ENCODE measurements around the gene CENPB.
A peak's percentile ranks its signal among the peaks of the same experiment; 100 is the strongest.

The CENPB gene

DNA sequence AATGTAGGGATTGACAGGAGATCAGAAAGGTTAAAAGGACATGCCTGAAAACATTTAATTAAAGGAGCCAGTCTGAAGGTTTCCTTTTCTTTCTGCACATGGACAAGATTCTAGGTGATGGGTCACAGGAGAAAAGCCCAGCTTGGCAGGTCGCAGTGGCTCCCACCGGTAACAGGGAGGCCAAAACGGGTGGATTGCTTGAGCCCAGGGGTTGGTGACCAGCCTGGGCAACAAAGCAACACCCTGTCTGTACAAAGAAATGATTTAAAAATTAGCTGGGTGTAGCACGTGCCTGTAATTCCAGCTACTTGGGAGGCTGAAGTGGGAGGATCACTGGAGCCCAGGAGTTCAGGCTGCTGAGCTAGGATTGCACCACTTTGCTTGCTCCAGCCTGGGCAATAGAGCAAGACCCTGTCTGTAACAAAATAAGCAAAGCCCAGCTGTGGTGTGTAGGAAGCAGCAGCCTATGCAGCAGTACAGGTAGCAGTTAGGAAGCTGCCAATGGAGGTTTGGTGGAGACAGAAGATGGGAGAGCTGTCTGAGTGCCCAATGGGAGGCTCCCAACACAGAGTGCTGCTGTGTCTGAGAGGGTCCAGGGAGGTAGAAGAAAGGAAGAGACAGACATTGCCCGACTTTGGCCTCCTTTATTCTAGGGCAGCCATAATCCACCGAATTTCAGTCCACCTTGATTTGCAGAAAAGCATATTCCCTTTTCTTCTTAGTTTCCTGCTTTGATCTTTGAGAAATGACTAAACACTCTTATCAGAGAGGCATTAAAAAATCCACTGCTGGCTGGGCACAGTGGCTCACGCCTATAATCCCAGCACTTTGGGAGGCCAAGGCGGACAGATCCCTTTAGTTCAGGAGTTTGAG is 26.7 kb upstream of the CENPB start:
- intact Hi-C loops (cut with DNase I) = no loop called here
- peak in 3 of 10 donors; percentile 23 to 59 (median 44) for DNase-seq

DNA sequence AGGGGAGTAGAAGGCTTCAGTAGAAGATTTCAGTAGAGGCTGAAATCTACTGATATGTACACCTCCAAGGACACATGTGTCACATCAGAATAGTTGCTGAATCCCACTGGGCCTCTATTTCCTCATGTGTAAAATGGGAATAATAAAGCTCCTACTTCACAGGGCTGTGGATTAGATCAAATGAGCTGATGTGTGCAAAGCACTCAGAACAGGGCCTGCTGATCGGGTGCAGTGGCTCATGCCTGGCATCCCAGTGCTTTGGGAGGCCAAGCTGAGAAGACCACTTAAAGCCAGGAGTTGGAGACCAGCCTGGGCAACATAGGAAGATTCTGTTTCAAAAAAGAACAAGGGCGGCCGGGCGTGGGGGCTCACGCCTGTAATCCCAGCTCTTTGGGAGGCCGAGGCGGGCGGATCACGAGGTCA is 25.7 kb upstream of the CENPB start:
- intact Hi-C loops (cut with DNase I) = no loop called here
- peak in 2 of 10 donors; percentile 26 to 59 for DNase-seq

DNA sequence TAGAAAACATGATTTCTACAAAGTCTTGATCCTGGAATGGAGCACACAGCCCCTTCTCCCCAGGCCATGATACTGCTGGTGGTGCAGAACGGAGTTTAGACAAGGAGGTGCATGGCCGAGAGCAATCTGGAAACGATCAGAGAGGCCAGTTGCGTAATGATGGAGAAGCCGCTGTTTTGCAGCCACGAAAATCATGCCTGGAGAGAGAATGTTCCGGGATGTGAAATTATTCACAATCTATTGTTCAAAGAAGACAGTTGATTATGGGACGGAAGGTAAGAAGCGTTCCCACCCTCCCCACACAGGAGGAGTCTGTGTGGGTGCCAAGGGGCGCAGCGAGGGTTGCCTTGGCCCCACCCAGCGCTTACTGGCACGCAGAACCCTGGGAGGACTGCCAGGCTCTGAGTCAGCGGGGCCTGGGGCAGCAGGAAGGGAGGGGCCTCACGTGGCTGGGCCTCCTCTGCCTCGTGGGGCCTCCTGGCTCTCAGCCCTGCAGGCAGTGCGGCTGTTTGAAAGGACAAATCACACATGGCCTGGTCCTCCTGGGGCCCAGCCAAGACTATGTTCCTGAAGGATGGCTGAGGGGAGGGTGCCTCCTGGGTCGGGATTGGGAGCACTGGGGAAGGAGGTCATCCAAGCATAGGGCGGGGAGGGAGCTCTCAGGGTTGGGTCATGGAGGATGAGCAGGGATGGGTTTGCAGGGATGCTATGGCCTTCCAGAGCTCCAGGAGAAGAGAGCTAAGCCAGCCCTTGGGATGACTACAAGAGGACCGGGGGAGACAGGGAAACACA is 25.1 kb upstream of the CENPB start:
- DNase-seq = peak; percentile 94 to 99 (median 96)
- intact Hi-C loops (cut with DNase I) = no loop called here

DNA sequence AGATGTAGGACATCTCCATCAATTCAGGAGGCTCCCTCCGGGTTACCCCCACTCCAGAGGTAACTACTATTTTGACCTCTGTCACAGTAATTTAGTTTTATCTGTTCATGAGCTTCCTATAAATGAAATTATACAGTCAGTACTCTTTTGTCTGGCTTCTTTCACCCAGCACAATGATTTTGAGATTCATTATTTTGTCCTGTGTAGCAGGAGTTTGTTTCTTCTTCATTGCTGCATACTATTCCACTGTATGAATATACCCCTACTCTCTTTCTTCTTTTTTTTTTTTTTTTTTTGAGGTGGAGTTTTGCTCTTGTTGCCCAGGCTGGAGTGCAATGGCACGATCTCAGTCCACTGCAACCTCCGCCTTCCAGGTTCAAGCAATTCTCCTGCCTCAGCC is 22.0 kb upstream of the CENPB start:
- DNase-seq = no peak
- intact Hi-C loops (cut with DNase I) = no loop called here

DNA sequence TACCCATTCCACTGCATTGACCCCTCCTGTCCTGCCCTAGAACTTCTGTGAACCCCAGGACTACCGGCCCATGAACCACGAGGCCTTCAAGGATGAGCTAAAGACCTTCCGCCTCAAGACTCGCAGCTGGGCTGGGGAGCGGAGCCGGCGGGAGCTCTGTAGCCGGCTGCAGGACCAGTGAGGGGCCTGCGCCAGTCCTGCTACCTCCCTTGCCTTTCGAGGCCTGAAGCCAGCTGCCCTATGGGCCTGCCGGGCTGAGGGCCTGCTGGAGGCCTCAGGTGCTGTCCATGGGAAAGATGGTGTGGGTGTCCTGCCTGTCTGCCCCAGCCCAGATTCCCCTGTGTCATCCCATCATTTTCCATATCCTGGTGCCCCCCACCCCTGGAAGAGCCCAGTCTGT is 18.2 kb upstream of the CENPB start:
- intact Hi-C loops (cut with DNase I) = no loop called here
- peak in 3 of 10 donors; percentile 44 to 70 (median 52) for DNase-seq

DNA sequence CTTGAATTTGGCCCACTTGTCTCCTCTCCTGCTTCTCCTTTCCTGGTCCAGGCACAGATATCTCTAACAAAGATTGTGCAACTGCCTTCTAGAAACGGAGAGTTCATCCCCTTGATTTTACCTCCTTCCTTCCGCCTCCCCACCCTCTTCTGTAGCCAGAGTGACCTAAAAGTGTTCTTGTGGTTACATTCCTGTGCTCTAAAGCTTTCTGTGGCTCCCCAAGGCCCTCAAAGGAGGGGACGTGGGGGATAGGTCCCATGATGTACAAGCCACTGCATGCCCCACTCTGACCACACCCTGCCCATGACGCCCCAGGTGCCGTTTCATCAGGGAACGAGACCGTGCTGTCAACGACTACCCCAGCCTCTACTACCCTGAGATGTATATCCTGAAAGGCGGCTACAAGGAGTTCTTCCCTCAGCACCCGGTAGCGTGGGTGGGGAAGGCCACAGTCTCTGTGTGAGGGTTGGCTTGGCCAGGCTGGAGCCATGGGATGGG is 17.8 kb upstream of the CENPB start:
- intact Hi-C loops (cut with DNase I) = no loop called here
- DNase-seq = peak in 3 of 10 donors; percentile 39 to 65 (median 49)

DNA sequence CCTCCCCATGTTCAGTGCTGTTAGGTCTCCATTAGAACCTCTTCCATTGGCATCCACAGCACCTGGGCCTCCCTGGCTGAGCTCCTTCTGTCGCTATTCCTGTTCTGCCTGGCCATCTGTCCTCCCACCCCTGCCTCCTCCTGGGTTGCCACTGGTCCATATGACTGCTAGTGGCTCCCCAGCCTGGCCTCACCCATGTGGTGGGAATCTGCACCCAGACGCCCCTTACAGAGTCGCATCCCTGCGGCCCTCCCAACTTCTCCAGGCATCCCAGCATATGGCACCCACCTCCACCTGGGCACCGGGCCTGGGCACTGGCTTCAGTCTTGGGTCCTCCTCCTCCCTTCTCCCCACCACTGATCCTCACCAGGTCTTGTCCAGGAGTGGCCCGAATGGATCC is 17.3 kb upstream of the CENPB start:
- peak in 3 of 10 donors; percentile 62 to 72 (median 63) for DNase-seq
- intact Hi-C loops (cut with DNase I) = no loop called here

DNA sequence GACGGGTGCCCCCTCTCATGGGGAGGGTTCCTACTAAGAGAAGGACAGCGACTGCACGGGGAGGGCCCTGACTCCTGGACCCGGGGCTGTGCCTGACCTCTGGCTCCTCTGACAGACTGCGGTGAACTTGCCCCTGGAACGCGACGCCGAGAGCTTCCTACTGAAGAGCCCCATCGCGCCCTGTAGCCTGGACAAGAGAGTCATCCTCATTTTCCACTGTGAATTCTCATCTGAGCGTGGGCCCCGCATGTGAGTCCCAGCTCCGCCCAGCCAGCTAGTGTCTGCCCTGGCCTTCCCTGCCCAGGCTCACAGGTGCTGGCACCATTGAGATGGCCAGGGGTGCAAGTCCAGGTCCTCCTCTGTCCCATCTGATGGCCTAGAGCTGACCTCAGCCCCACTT is 16.7 kb upstream of the CENPB start:
- intact Hi-C loops (cut with DNase I) = no loop called here
- peak in 3 of 10 donors; percentile 58 to 68 (median 62) for DNase-seq

DNA sequence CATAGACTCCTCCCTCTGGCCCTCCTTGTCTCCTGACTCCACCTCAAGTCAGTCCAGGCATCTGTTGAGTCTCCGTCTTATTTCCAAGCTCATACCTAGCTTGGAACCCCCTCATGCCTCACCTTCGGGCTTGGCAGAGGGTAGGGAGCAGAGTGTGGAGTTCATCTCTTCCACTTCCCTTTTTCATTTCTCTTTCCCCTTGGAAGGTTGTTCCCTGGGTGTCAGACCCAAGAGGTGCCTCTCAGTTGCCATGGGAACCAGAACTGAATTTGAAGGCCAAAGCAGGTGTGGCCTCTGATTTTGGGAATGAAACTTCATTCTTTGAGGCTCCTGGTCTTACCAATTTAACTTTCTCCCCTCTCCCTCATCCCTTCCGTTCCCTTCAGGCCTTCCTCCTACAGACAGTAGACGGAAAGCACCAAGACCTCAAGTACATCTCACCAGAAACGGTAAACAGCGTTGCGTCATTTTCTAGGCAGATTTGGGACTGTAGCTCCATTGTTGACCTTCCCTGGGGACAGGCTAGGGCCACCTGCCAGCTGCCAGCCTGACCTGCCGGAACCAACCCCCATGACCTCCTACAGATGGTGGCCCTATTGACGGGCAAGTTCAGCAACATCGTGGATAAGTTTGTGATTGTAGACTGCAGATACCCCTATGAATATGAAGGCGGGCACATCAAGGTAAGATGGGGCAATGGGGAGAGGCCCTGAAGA is 16.1 kb upstream of the CENPB start:
- peak in 3 of 10 donors; percentile 17 to 66 (median 40) for DNase-seq
- intact Hi-C loops (cut with DNase I) = no loop called here

DNA sequence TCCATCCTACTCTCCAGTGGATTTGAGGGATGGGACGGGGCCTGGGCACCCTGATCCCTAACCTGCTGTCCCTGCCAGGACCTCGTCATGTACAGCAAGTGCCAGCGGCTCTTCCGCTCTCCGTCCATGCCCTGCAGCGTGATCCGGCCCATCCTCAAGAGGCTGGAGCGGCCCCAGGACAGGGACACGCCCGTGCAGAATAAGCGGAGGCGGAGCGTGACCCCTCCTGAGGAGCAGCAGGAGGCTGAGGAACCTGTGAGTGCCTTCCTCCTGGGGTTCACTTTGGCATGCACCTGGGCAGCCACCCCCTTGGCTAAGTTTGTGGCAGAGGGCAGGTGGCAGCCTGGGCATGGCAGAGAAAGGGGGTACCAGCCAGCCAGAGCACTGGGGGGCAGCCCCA is 15.3 kb upstream of the CENPB start:
- peak in 3 of 10 donors; percentile 58 to 71 (median 60) for DNase-seq
- intact Hi-C loops (cut with DNase I) = no loop called here

DNA sequence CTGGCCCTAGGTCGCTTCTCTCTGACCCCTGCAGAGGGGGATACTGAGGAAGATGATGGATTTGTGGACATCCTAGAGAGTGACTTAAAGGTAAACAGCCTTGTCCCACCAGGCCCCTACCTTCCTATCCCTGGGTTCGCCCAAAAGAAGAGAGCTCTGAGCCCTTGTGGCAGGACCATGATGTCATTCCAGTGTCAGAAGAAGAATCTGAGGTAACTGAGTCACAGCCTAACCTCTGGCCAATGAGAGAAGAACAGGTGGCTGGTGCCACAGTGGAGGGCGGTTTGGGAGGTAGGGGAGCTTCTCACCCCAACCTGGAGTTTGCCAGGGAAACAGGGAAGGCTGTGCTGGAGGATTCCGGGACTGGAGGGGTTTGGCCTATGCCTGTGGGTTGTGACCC is 14.8 kb upstream of the CENPB start:
- DNase-seq = peak in 1 of 10 donors; percentile 25
- intact Hi-C loops (cut with DNase I) = no loop called here

DNA sequence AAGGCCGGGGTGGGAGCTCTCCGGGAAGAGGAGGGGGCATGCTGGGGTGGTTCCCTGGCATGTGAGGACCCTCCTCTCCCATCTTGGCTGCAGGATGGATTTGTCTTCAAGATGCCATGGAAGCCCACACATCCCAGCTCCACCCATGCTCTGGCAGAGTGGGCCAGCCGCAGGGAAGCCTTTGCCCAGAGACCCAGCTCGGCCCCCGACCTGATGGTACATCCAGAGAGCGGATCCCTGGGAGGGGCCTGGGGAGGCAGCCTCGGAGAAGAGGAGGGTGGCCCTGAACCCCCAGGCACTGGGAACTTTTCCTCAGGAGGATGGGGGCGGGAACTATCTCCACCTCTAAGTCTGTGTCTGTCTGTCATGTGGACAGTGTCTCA is 14.3 kb upstream of the CENPB start:
- DNase-seq = peak in 3 of 10 donors; percentile 55 to 81 (median 63)
- intact Hi-C loops (cut with DNase I) = no loop called here

DNA sequence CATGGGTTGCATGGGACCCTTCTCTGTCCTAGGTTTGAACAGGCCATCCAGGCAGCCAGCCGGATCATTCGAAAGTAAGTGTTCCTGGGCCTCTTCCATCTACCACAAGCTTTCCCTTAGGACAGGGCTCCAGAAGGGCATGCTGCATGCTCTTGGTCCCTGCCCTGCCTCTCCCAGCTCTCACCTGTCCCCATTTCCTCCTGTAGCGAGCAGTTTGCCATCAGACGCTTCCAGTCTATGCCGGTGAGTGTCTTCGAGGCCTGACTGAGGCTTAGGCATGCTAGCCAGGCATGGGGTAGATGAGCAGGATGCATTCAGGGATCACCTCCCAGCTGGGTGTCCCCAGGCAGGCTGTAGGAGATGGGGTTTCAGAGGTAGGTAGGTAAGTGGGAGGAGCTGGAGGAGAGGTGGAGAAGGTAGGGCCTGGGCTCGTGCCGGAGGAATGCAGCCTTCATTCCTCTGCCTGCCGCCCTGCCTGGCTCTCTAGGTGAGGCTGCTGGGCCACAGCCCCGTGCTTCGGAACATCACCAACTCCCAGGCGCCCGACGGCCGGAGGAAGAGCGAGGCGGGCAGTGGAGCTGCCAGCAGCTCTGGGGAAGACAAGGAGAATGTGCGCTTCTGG is 13.8 kb upstream of the CENPB start:
- intact Hi-C loops (cut with DNase I) = no loop called here
- peak in 3 of 10 donors; percentile 32 to 67 (median 64) for DNase-seq

DNA sequence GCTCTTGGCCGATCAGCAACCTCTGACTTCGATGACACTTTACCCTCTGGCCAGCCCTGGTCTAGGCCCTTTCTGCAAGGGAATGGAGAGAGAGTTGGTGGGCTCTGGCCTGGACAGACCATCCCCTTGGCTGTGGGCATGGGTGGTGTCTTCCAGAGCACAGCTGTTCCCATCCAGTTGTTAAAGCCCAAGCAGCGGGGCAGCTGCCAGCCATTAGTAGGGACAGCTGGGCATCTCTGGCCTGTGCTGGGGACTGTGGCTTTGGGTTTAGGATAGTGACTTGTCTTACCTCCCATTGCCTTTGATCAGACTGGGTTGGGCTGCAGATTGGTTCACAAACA is 12.3 kb upstream of the CENPB start:
- intact Hi-C loops (cut with DNase I) = no loop called here
- peak in 3 of 10 donors; percentile 50 to 79 (median 57) for DNase-seq

DNA sequence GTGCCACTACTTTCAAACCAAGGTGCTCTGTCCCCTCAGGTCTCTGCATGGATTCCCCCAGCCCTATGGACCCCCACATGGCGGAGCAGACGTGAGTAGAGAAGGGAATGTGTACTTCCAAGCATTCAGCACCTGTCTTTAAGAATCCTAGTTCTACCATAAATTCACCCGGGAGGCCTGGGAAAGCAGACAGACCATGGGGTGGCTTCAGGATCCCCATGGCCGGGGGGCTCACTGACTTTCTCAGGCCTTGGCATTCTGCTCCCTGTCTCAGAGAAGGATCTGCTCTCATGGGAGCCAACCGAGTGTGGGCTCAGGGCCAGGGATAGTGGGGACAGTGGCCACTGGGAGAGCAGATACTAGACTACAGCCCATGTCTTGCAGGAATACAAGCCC is 11.8 kb upstream of the CENPB start:
- peak in 4 of 10 donors; percentile 48 to 89 (median 78) for DNase-seq
- intact Hi-C loops (cut with DNase I) = no loop called here

DNA sequence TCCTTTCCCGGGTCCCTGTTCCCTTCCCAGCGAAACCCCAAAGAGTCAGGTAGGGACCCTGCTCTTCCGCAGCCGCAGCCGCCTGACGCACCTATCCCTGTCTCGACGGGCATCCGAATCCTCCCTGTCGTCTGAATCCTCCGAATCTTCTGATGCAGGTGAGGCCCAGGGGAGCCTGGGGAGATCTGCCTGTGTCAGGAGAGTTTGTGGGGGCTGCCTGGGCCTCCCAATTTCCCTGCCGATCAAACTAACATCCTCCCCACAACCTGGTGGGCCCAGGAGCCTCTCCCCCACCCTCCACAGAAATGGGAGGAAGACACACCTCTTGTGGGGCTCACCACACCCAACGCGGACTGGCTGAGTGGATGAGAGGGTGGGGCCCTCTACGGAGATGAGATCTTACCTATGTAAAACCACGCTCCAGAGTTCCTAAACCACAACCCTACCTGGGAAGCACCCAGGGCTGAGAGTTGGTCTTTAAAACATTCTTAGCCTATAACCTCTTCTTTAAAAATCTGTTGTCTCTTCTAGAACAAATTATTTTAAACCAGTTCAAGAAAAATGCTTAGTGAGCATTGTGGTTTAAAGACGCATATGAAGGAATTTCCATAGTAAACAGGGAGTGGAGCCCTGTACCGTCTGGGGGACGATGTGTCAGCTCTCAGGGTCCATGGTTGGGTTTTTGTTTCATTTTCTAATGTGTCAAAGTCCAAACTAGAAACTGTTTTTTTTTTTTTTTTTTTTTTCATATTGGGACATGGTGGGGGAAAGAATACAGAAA is 11.2 kb upstream of the CENPB start:
- peak in 3 of 10 donors; percentile 30 to 50 (median 49) for DNase-seq
- intact Hi-C loops (cut with DNase I) = no loop called here

DNA sequence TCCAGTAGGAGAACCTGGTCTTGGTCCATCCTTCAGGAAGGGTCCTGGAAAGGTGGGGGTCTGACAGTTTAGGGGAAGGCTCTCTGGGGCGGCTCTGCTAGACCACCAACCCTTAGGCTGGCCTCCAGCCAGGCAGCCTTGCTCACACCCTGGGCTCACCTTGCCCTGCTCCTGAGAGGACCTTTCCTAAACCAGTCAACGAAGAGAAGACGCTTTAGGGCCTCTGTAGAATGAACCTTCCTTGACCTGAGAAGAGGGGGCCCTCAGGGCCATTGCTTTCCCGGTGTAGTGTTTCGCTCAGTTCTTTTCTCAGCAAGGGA is 10.6 kb upstream of the CENPB start:
- intact Hi-C loops (cut with DNase I) = no loop called here
- DNase-seq = peak in 3 of 10 donors; percentile 33 to 55 (median 54)

DNA sequence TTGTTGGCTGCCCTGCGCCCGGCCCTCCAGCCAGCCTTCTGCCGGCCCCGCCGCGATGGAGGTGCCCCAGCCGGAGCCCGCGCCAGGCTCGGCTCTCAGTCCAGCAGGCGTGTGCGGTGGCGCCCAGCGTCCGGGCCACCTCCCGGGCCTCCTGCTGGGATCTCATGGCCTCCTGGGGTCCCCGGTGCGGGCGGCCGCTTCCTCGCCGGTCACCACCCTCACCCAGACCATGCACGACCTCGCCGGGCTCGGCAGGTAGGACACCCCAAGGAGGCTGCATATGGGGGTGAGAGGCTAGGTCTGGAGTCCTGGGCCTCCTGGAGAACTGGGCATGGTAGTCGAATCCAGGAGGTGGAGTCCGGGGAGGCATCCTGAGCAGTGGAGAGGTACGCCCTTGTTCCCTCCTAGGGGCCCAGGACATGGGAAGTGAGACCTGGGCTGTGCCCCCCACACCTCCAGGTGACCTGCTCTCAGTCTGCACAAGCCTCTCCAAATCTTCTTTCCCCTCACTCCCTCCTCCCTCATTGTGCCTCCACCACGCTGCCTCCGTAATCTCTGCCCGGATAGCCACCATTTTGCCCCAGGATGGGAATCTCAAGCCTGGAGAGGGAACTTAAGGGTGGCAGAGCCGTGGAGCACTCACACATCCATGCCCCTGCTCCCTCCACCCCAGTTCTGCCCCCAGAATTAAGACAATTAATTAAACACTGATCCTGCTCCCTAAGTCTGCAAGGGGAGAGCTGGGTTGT is 10.1 kb upstream of the CENPB start:
- intact Hi-C loops (cut with DNase I) = no loop called here
- peak in 3 of 10 donors; percentile 31 to 80 (median 41) for DNase-seq

Data from posterior cingulate gyrus (tissue), 11 donors.